SH-SY5Y (cell line): ENCODE results near the gene ZNF280D.

Experiments used
- GATA2 ChIP-seq: IDR thresholded peaks from 2 replicates; pipeline ENCODE4 v1.6.1; 2011; ENCODE audit warnings: mild to moderate bottlenecking, low read depth, low read length
- GATA3 ChIP-seq: IDR thresholded peaks from 2 replicates; pipeline ENCODE4 v1.6.1; 2011; ENCODE audit warnings: low read depth, mild to moderate bottlenecking, low read length, moderate library complexity

DNA sequence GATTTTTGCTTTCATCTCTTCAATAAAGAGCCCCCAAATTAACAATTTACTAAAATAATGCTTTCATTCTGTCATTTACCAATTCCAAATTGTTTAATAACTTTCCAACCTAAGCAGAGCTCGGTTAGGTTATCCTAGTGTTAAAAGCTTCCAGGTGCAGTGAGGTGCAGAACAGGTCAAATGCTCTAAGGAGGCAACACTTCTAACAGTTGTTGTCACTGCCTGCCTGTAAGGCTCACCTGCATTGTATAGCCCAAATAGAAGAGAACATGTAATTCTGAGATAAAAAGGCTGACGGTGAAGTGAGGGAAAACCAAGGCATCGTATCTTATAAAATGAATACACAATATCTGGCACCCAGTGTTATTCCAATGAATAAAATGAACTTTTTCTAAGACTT lies 9.1 kb downstream of the ZNF280D start:
- TF ChIP-seq GATA2 (no peak), GATA3 (no peak)
